DND-41 (cell line): ENCODE data around the gene GCC2.

Experiments used
- ATAC-seq: fragments of 200-7000 bp; cut with Tn5 transposase; 3 replicates; pipeline ENCODE4 v1.9.1; 2021; ENCODE audit warnings: low read depth; ENCODE audit not compliant: insufficient read depth
- DNase-seq: peaks from one replicate; pipeline ENCODE4 v3.0.0-alpha.2; 2020
- H2AFZ ChIP-seq: 2 replicates; pipeline ENCODE4 v1.6.0; 2012; ENCODE audit warnings: low read depth, low read length
- H3K27ac ChIP-seq: 2 replicates; pipeline ENCODE4 v1.5.1; 2012; ENCODE audit warnings: low read length, inconsistent platforms
- H3K27me3 ChIP-seq: fragments of 200-600 bp; sonication (generic); 2 replicates; pipeline ENCODE4 v1.6.0; 2012; ENCODE audit warnings: low read length, mild to moderate bottlenecking, inconsistent platforms; ENCODE audit not compliant: insufficient read depth, poor library complexity
- H3K36me3 ChIP-seq: 2 replicates; pipeline ENCODE4 v1.5.1; 2012; ENCODE audit warnings: low read length, inconsistent platforms; ENCODE audit not compliant: insufficient read depth
- H3K4me1 ChIP-seq: 2 replicates; pipeline ENCODE4 v1.5.1; 2012; ENCODE audit warnings: mild to moderate bottlenecking, low read length; ENCODE audit not compliant: insufficient read depth
- H3K4me2 ChIP-seq: 2 replicates; pipeline ENCODE4 v1.6.0; 2012; ENCODE audit warnings: mild to moderate bottlenecking, moderate library complexity, low read length, inconsistent platforms; ENCODE audit not compliant: insufficient read depth
- H3K4me3 ChIP-seq, 2 experiments: fragments of 200-600 bp in 1 of 2; shearing (Covaris generic) in 1 of 2; 2 replicates each; pipeline ENCODE4 v1.5.1; 2012 to 2016; ENCODE audit warnings: inconsistent platforms in 2 of 2, low read length in 2 of 2, mild to moderate bottlenecking in 2 of 2, low read depth in 1 of 2, moderate library complexity in 1 of 2
- H3K79me2 ChIP-seq: 2 replicates; pipeline ENCODE4 v1.6.0; 2012; ENCODE audit warnings: low read length, inconsistent platforms; ENCODE audit not compliant: insufficient read depth
- H3K9ac ChIP-seq: 2 replicates; pipeline ENCODE4 v1.6.0; 2012; ENCODE audit warnings: low read depth, mild to moderate bottlenecking, inconsistent platforms, low read length, moderate library complexity
- H3K9me3 ChIP-seq: 2 replicates; pipeline ENCODE4 v1.5.1; 2012; ENCODE audit warnings: low read length, moderate library complexity, mild to moderate bottlenecking, inconsistent platforms; ENCODE audit not compliant: insufficient read depth, severe bottlenecking
- H4K20me1 ChIP-seq: 2 replicates; pipeline ENCODE4 v1.6.0; 2012; ENCODE audit warnings: low read length; ENCODE audit not compliant: insufficient read depth
- CTCF ChIP-seq: IDR thresholded peaks from 2 replicates; pipeline ENCODE4 v1.5.1; 2012; ENCODE audit warnings: borderline replicate concordance, low read length, moderate library complexity, mild to moderate bottlenecking; ENCODE audit not compliant: poor library complexity, severe bottlenecking; ENCODE audit errors: extremely low read depth
- EZH2 ChIP-seq: IDR thresholded peaks from 3 replicates; pipeline ENCODE4 v1.6.1; 2012; ENCODE audit warnings: borderline replicate concordance, low read depth, mild to moderate bottlenecking, moderate library complexity, low read length, inconsistent platforms; ENCODE audit not compliant: severe bottlenecking

The GCC2 gene

GRCh38 chr2:108552566-108552965, 103.6 kb downstream of the GCC2 start:
- H3K9ac ChIP-seq, result no peak overlapping the region
- no peak overlapping the region for H3K4me3 ChIP-seq
- DNase-seq, result no peak
- no peaks in the 10 kb centered on the region for H3K27me3 ChIP-seq
- H3K4me1 ChIP-seq, result no peaks in the 10 kb centered on the region
- H3K9me3 ChIP-seq, result no peaks in the 10 kb centered on the region
- H3K36me3 ChIP-seq, result no peaks in the 10 kb centered on the region
- H3K27ac ChIP-seq, result no peak overlapping the region
- ATAC-seq, result no peak
- no peak overlapping the region for H2AFZ ChIP-seq
- TF ChIP-seq EZH2, result no peak
- TF ChIP-seq CTCF, result no peak
- H3K79me2 ChIP-seq, result peaks cover 30% of the 10 kb centered on the region; the same call in 1 of the 2 replicates
- peaks cover 10% of the 10 kb centered on the region; the same call in 1 of the 2 replicates for H4K20me1 ChIP-seq
- no peak overlapping the region for H3K4me2 ChIP-seq

- no peaks in the 10 kb centered on the region for H3K4me1 ChIP-seq
- ATAC-seq, result no peak
- no peak overlapping the region for H3K4me3 ChIP-seq
- peaks cover 10% of the 10 kb centered on the region; the same call in 1 of the 2 replicates for H4K20me1 ChIP-seq
- no peaks in the 10 kb centered on the region for H3K36me3 ChIP-seq
- H2AFZ ChIP-seq, result no peak overlapping the region
- no peak overlapping the region for H3K27ac ChIP-seq
- DNase-seq, result no peak
- peaks cover 24% of the 10 kb centered on the region; the same call in 1 of the 2 replicates for H3K79me2 ChIP-seq
- no peaks in the 10 kb centered on the region for H3K27me3 ChIP-seq
- H3K9ac ChIP-seq, result no peak overlapping the region
- no peaks in the 10 kb centered on the region for H3K9me3 ChIP-seq
- H3K4me2 ChIP-seq, result no peak overlapping the region
- no peak for TF ChIP-seq CTCF
- no peak for TF ChIP-seq EZH2
Measured at GRCh38 chr2:108553209-108553919, 104.4 kb downstream of the GCC2 start.

GRCh38 chr2:108554528-108554927, 105.5 kb downstream of the GCC2 start:
- Histone ChIP-seq H3K9ac (no peak overlapping the region), H3K4me1 (no peaks in the 10 kb centered on the region), H3K79me2 (peaks cover 18% of the 10 kb centered on the region; the same call in 1 of the 2 replicates), H3K27me3 (no peaks in the 10 kb centered on the region), H3K36me3 (no peaks in the 10 kb centered on the region), H3K9me3 (no peaks in the 10 kb centered on the region), H3K27ac (no peak overlapping the region), H4K20me1 (peaks cover 10% of the 10 kb centered on the region; the same call in 1 of the 2 replicates), H2AFZ (no peak overlapping the region), H3K4me2 (no peak overlapping the region), H3K4me3 (no peak overlapping the region)
- DNase-seq (no peak), ATAC-seq (no peak)
- TF ChIP-seq EZH2 (no peak), CTCF (no peak)
